Measurements from ENCODE around the gene ICA1.

Gene ICA1

GRCh38 chr7:8200316-8200715 lies 61.7 kb downstream of the ICA1 start:
- no peak for DNase-seq (ENCODE audit: low spot score)

DNA sequence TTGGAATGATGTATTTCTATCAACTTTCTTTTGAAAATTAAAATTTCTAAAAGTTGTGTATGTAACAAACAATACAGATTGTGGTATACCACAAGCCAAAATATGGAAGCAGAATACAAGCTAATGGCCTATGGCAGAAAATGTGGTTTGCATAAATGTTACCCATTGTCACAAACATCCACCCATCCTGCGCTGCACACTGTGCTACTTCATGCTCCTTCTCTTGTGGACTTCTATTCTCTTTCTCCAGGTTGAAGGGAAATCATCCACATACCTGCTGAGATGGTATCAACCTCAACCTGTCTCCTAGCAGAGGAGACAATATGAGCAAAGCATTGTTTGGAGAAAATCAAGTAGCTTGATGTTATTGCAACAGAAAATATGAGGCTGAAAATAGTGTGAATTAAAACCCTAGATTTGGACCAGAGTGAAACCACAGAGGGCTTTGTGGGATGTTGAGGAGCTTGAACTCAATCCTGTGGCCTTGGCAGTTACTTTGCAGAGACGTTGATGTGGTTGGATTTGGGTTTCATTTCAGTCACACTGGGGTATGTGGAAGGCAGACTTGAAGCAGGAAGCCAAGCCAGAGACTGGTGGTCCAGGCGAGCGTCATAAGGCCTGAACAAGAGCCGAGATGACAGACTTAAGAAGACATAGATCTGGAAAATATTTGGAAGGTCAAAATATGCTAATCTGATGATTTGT lies 63.8 kb downstream of the ICA1 start:
- DNase-seq (ENCODE audit: low spot score), result no peak

- DNase-seq (ENCODE audit: low spot score), result no peak
Measured at GRCh38 chr7:8192897-8193296, 69.1 kb downstream of the ICA1 start.

DNA sequence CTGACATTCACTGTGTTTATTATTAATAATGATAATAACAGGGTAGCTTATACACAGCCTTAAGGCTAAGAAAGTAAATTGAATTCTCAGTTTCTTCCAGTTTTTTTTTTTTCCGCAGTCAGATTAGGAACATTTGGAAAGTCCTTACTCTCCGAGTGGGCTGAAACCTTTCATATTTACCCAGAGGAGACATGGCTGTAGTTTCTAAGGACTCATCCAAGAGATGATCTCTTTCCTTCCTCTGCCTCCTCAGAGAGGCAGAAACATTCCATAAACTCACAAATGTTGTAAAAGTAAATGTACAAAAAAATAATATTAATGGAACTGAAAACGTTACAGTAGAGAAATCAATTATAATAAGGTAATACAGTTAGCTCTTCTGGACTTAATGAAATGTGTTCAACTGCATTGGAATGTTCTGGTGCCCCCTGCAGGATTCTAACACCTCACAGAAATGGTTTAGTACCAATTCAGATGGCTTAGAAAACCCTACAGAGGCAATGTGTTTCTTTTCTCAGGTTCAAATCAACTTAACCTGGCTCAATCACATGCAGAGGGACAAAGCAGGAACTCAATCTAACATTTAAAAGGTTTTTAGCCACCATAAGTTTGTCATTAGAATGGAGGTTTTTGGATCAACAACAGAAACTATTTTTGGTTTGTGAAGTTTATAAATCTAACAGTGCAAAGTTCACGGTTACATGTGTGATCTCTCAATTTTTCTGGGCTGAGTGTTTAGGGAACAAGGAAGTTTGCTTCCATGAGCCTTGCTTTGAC lies 71.7 kb downstream of the ICA1 start:
- peak; percentile 89 for DNase-seq (ENCODE audit: low spot score)

GRCh38 chr7:8189625-8190024 lies 72.3 kb downstream of the ICA1 start:
- no peak for DNase-seq (ENCODE audit: low spot score)

- no peak for DNase-seq (ENCODE audit: low spot score)
Measured at GRCh38 chr7:8185926-8186683, 75.9 kb downstream of the ICA1 start.

DNA sequence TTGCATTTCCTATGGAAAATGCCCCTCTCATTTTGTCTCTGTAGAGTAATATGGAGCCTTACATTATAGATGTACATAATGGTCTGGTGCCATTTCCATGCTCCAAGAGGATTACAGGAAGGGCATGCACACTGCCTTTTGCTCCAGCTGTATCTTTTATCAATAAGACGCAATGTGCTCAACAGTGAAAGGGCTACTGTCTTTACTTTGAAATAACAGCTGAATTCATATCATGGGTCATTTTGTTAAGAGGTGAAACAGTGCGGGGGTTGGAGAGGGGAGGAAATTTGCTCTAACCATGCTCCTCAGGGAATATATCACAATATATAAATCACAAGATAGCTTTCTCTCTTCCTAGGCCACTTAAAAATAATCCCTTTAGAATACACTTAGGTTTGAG lies 77.7 kb downstream of the ICA1 start:
- no peak for DNase-seq (ENCODE audit: low spot score)

GRCh38 chr7:8179486-8179885 lies 82.5 kb downstream of the ICA1 start:
- DNase-seq (ENCODE audit: low spot score), result no peak

DNA sequence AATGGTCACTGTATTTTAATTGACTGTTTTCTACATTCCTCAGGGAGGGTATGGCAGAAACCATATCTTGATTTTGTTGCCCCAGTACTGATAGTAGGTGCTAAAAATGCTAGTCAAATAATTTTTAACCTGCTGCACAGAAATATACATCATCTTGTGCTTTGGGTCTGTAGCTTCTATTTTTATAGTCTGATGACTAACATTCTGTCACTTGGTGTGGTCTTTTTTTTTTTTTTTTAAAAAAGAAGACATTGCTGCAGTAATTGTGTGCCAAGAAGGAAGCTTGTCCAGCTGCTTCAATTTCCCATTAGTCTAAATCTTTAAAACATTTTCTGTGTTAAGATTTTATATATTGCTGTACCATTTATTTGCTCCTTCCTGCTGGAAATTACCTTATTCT lies 83.6 kb downstream of the ICA1 start:
- DNase-seq (ENCODE audit: low spot score), result no peak

DNA sequence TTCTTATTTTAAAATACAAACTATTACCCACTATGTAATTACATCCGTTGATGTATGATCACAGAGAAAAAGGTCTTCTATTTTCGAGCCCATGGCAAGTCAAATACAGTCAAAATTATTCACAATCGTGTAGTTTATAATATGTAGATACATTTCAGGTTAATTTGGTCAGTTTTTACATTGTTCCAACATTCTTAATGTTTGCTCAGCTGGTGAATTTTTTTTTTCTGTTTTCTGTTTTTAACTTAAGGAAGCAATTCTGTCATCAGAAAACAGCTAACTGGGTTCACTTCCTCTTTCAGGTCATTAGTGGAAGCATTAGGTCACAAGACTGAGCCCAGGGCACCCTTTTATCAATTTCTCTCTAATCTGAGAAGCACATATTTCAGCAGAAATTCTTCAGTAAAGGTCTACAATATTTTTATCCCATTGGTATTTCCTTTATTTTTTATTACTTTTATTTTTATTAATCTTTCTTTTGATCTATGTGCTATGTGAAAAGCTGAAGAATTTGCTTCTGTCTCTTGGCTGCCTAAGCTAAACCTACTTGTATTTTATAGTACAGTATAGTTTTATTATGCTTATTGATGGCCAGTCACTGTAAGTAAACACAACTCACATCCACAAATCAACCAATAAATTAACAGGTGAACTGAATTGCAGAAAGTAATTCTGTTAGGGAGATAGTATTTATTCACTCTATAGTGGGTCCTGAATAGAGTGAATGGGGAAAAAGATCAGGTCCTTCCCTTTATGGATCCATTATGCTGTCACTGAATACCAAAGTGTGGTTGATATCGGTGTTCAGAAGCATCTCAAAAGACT lies 84.6 kb downstream of the ICA1 start:
- DNase-seq (ENCODE audit: low spot score), result peak; percentile 89

GRCh38 chr7:8176370-8177081 lies 85.4 kb downstream of the ICA1 start:
- DNase-seq (ENCODE audit: low spot score), result peak; percentile 91

DNA sequence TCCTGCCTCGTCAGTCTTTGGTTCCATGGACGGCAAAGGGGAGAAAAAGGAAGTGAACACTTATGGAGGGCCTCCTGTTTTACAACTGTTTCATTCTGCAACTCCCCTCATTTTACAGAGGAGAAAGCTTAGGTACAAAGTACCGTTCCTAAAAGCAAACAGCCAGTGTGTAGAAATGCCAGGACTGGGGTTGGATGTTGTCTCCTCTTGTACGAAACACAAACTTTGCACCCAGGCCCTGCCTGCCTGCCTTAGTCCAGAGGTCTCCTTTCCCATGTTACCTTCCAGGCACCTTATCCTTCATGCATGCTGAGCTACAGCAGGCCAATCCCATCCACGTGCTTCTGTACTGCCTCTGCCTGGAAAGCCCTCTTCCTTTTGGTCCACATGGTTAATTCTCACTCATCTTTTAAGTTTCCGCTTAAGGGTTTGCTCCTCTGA lies 86.0 kb downstream of the ICA1 start:
- no peak for DNase-seq (ENCODE audit: low spot score)

DNA sequence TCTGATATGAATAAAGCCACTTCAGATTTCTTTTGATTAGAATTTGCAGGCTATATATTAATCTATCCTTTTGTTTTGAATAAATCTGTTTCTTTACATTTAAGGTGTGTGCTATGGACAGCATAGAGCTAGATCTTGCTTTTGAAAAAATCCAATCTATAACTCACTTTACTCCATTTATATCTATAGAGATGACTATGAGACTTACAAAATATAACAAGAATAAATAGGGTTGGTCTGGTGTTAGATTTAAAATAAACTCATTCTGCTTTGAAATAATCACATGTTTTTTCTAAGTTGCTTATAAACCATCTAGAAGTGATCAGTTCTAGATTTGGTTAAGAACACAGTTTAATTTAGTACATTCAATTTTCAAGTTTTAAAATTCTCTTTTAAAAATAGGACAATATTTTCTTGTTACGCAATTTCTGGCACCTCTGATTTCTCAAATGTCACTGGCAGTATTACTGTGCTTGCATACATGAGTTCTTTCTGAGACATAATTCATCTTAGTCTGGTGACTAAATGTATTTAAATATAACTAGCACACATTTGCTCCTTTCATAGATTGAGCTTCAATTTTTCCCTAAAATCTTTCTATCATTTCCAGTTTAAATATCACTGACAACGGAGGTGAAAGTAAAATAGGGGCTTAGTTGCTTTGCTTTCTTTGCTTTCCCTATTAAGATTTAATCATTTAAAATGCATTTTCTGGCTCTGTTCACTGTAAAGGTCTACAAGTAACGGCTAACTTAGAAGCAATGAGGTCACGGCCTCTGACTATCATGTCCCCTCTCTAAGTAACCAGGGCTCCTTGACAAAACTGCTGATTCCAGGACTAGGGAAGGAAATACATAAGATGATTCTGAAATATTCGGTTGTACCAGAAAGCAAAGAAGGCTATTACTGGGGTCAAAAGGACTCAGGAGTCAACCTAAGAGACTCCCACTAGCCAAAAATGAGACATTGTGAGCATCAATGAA lies 89.3 kb downstream of the ICA1 start:
- DNase-seq (ENCODE audit: low spot score), result no peak

DNA sequence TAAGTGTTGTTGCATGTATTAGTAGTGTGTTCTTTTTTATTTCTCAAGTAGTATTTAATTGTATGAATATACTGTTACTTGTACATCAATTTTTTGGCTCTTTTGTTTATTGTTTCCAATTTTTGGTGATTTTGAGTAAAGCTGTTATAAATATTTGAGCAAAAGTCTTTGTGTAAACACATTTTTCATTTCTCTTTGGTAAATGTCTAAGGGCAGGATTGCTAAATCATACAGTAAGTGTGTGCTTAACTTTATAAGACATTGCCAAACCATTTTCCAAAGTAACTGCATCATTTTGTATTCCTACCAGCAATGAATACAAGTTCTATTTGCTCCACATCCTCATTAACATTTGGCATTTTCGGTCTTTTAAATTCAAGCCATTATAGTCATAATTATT lies 92.8 kb downstream of the ICA1 start:
- DNase-seq (ENCODE audit: low spot score), result no peak

GRCh38 chr7:8168336-8168735 lies 93.6 kb downstream of the ICA1 start:
- DNase-seq (ENCODE audit: low spot score), result no peak

- DNase-seq (ENCODE audit: low spot score), result no peak
Measured at GRCh38 chr7:8165150-8165549, 96.8 kb downstream of the ICA1 start.

GRCh38 chr7:8162181-8162580 lies 99.8 kb downstream of the ICA1 start:
- no peak for DNase-seq (ENCODE audit: low spot score)

- DNase-seq (ENCODE audit: low spot score), result no peak
Measured at GRCh38 chr7:8161364-8161828, 100.6 kb downstream of the ICA1 start.

GRCh38 chr7:8160779-8161345 lies 101.1 kb downstream of the ICA1 start:
- DNase-seq (ENCODE audit: low spot score), result no peak

DNA sequence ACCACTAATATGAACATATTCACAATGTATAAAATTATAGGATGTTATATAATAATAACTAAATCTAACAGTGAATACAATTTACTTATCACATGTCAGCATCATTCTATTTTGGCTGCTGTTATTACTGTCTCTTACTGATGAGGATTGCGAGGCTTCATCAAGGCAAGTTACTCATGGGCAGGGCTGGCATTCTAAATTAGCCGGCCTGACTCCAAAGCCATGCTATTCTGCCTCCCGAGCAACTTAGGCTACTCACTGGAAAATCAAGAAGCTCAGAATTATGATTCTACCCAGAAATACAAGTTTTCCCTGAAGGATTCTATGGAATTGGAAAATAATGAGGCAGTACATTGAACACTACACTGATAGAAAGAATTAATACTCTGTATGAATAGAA lies 101.7 kb downstream of the ICA1 start:
- no peak for DNase-seq (ENCODE audit: low spot score)

All from NAMALWA (cell line).